Kidney (tissue), 14 donors: ENCODE measurements around the gene PRDM15. TPM values are rescaled to one million over a fixed set of nuclear protein-coding genes. Genes with fewer than 3 reads are reported as not detected.

Source experiments
- DNase-seq, 5 donors: peaks; one replicate each; pipeline ENCODE4 v3.0.0-alpha.2; 2013 to 2020
- FAIRE-seq: peaks from 2 replicates; lab custom pipeline; 2012; peaks lifted over from hg19 to GRCh38; lab: Jason Lieb, UNC
- H3K27ac ChIP-seq, 2 donors: one replicate each; pipeline ENCODE4 v1.7.0; 2013; ENCODE audit warnings: low read depth in 2 of 2, low read length in 2 of 2, inconsistent platforms in 1 of 2
- H3K27me3 ChIP-seq: one replicate; pipeline ENCODE4 v1.7.1; 2013; ENCODE audit warnings: low read length, inconsistent platforms; ENCODE audit not compliant: control insufficient read depth, insufficient read depth
- H3K36me3 ChIP-seq, 3 donors: one replicate each; pipeline versions ENCODE4 v1.7.0 to v1.7.1; 2013; ENCODE audit warnings: low read length in 3 of 3, control low read depth in 1 of 3, inconsistent platforms in 1 of 3; ENCODE audit not compliant: insufficient read depth in 3 of 3, control insufficient read depth in 2 of 3
- H3K4me1 ChIP-seq, 3 donors: one replicate each; pipeline versions ENCODE4 v1.7.0 to v1.7.1; 2013; ENCODE audit warnings: low read length in 3 of 3, inconsistent platforms in 1 of 3, low read depth in 1 of 3; ENCODE audit not compliant: control insufficient read depth in 2 of 3, insufficient read depth in 2 of 3
- H3K4me3 ChIP-seq, 3 donors: one replicate each; pipeline versions ENCODE4 v1.7.0 to v1.8.1; 2013; ENCODE audit warnings: low read length in 3 of 3, control low read depth in 1 of 3, inconsistent platforms in 1 of 3
- H3K9ac ChIP-seq, 3 donors: one replicate each; pipeline versions ENCODE4 v1.7.0 to v1.7.1; 2013; ENCODE audit warnings: low read length in 3 of 3, control low read depth in 1 of 3, inconsistent platforms in 1 of 3
- H3K9me3 ChIP-seq, 3 donors: one replicate each; pipeline versions ENCODE4 v1.7.0 to v1.7.1; 2013; ENCODE audit warnings: low read length in 3 of 3, control low read depth in 1 of 3, inconsistent platforms in 1 of 3; ENCODE audit not compliant: control insufficient read depth in 2 of 3, insufficient read depth in 1 of 3
- intact Hi-C: fragments of 100-400 bp; cut with DNase I; formaldehyde crosslinking; loops from one replicate; pipeline ENCODE4 v1.11.1; 2022
- polyA plus RNA-seq: library from polyadenylated mRNA; stranded (reverse); fragments of 350-450 nt; fragmentation: Illumina TruSeq; extraction: RNeasy Lipid Tissue Mini Kit (QIAGEN cat#74804); gene quantifications from one replicate; pipeline ENCODE4 v1.2.3, GENCODE V29; 2014; ENCODE audit warnings: low read depth, low replicate concordance; ENCODE audit not compliant: insufficient read depth
- total RNA-seq: library from RNA; stranded (reverse); fragmentation: NEBNext Ultra II Directional; extraction: Animal tissue kit (Norgen Biotek cat#: 25700); gene quantifications from one replicate; pipeline ENCODE4 v1.2.1, GENCODE V29; 2021
- TF ChIP-seq, protein P1 (sequence below): IDR thresholded peaks from 3 replicates; pipeline ENCODE4 v1.5.1; 2012; ENCODE audit warnings: mild to moderate bottlenecking, moderate library complexity, borderline replicate concordance; ENCODE audit not compliant: insufficient read depth; ENCODE audit errors: extremely low read depth
- donor health status: control.
- donor health status: control.
- donor health status: control.
- donor health status: control.
- donor health status: control.
- donor health status: DM: yes; HTN: yes; CAD: no.
- donor health status: Normal renal cell carcinoma (clear cell type).

Gene PRDM15
- total and polyA plus RNA-seq, 2 donors from 2014 or later, result 1.3 to 8.4 TPM

GRCh38 chr21:41916888-41917433 is 37.8 kb upstream of the PRDM15 start:
- TF ChIP-seq, protein P1, sequence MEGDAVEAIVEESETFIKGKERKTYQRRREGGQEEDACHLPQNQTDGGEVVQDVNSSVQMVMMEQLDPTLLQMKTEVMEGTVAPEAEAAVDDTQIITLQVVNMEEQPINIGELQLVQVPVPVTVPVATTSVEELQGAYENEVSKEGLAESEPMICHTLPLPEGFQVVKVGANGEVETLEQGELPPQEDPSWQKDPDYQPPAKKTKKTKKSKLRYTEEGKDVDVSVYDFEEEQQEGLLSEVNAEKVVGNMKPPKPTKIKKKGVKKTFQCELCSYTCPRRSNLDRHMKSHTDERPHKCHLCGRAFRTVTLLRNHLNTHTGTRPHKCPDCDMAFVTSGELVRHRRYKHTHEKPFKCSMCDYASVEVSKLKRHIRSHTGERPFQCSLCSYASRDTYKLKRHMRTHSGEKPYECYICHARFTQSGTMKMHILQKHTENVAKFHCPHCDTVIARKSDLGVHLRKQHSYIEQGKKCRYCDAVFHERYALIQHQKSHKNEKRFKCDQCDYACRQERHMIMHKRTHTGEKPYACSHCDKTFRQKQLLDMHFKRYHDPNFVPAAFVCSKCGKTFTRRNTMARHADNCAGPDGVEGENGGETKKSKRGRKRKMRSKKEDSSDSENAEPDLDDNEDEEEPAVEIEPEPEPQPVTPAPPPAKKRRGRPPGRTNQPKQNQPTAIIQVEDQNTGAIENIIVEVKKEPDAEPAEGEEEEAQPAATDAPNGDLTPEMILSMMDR, result no peak
- DNase-seq (no peak), FAIRE-seq (no peak)
- Histone ChIP-seq H3K9ac (peak overlapping the region in 1 of 3 donors; percentile 8), H3K4me1 (peaks cover 0 to 3% (median 0%) of the 10 kb centered on the region in 3 donors), H3K27ac (no peak overlapping the region), H3K9me3 (no peaks in the 10 kb centered on the region), H3K36me3 (peaks cover 6 to 7% (median 6%) of the 10 kb centered on the region in 3 donors), H3K27me3 (no peaks in the 10 kb centered on the region), H3K4me3 (no peak overlapping the region)
- intact Hi-C loops, result no loop called here

DNA sequence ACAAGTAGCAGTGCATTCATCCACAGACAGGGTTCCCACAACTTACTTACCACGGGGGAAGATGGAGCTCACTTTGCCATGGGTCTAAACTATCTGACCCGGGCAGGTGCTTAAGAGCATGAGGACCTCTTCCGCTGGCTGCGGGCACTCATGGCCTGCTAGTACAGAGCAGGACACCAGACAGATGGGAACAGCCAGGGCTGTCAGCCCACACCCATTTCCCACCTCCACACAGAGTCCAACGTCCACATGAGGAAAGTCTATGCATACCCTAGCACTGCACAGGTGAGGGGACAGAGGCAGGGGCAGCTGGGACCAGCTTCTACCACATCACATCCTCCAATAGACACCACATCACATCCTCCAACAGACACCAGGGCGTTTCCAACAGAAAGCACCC is 35.8 kb upstream of the PRDM15 start:
- no peak overlapping the region for H3K27ac ChIP-seq
- intact Hi-C loops, result no loop called here
- no peak overlapping the region for H3K9ac ChIP-seq
- TF ChIP-seq, protein P1, result no peak
- no peaks in the 10 kb centered on the region for H3K9me3 ChIP-seq
- H3K27me3 ChIP-seq, result no peaks in the 10 kb centered on the region
- no peak for FAIRE-seq
- no peaks in the 10 kb centered on the region for H3K4me1 ChIP-seq
- DNase-seq, result no peak
- no peak overlapping the region for H3K4me3 ChIP-seq
- peaks cover 6 to 8% (median 7%) of the 10 kb centered on the region in 3 donors for H3K36me3 ChIP-seq

- Histone ChIP-seq H3K4me1 (no peaks in the 10 kb centered on the region), H3K9ac (no peak overlapping the region)
- intact Hi-C loops, result no loop called here
Measured at GRCh38 chr21:41914358-41914757, 35.2 kb upstream of the PRDM15 start.

More at GRCh38 chr21:41914358-41914757, 35.2 kb upstream of the PRDM15 start:
- peak in 1 of 5 donors; percentile 59 for DNase-seq
- Histone ChIP-seq H3K36me3 (peaks cover 6 to 8% (median 7%) of the 10 kb centered on the region in 3 donors), H3K4me3 (no peak overlapping the region), H3K27ac (no peak overlapping the region), H3K9me3 (no peaks in the 10 kb centered on the region), H3K27me3 (no peaks in the 10 kb centered on the region)
- no peak for FAIRE-seq
- TF ChIP-seq, protein P1, result no peak
